GM18519 (cell line): Measurements from ENCODE around the gene RPL31.

Source experiments
- ATAC-seq: cut with Tn5 transposase; IDR thresholded peaks from one replicate; pipeline ENCODE4 v1.9.1; 2021; ENCODE audit warnings: mild to moderate bottlenecking, moderate library complexity; ENCODE audit not compliant: unreplicated experiment, low FRiP score

RPL31 gene

GRCh38 chr2:100992262-100992661 lies 9.8 kb upstream of the RPL31 start:
- ATAC-seq, result no peak

- no peak for ATAC-seq
Measured at GRCh38 chr2:100993294-100993693, 8.8 kb upstream of the RPL31 start.

GRCh38 chr2:100995309-100996075 lies 6.6 kb upstream of the RPL31 start:
- ATAC-seq, result no peak

GRCh38 chr2:100997509-100998234 lies 4.4 kb upstream of the RPL31 start:
- ATAC-seq, result no peak

- no peak for ATAC-seq
Measured at GRCh38 chr2:100998235-100998573, 3.9 kb upstream of the RPL31 start.

- no peak for ATAC-seq
Measured at GRCh38 chr2:100999995-101000394, 2.1 kb upstream of the RPL31 start.

GRCh38 chr2:101002562-101003277 lies 631 bp downstream of the RPL31 start:
- no peak for ATAC-seq

GRCh38 chr2:101003278-101003775 lies 1.2 kb downstream of the RPL31 start:
- ATAC-seq, result no peak

- no peak for ATAC-seq
Measured at GRCh38 chr2:101004620-101005325, 2.7 kb downstream of the RPL31 start.

GRCh38 chr2:101006065-101006715 lies 4.1 kb downstream of the RPL31 start:
- ATAC-seq, result no peak

GRCh38 chr2:101007415-101008345 lies 5.6 kb downstream of the RPL31 start:
- ATAC-seq, result no peak

GRCh38 chr2:101011152-101011551 lies 9.1 kb downstream of the RPL31 start:
- ATAC-seq, result no peak

GRCh38 chr2:101012054-101012705 lies 10.1 kb downstream of the RPL31 start:
- peak; percentile 85 for ATAC-seq

- no peak for ATAC-seq
Measured at GRCh38 chr2:101012706-101013181, 10.7 kb downstream of the RPL31 start.

- no peak for ATAC-seq
Measured at GRCh38 chr2:101014264-101014857, 12.3 kb downstream of the RPL31 start.

- ATAC-seq, result no peak
Measured at GRCh38 chr2:101017371-101017770, 15.3 kb downstream of the RPL31 start.

- ATAC-seq, result no peak
Measured at GRCh38 chr2:101018934-101019333, 16.8 kb downstream of the RPL31 start.

GRCh38 chr2:101022221-101022620 lies 20.1 kb downstream of the RPL31 start:
- ATAC-seq, result no peak
